ENCODE data around the gene LDAH.

Gene LDAH

DNA sequence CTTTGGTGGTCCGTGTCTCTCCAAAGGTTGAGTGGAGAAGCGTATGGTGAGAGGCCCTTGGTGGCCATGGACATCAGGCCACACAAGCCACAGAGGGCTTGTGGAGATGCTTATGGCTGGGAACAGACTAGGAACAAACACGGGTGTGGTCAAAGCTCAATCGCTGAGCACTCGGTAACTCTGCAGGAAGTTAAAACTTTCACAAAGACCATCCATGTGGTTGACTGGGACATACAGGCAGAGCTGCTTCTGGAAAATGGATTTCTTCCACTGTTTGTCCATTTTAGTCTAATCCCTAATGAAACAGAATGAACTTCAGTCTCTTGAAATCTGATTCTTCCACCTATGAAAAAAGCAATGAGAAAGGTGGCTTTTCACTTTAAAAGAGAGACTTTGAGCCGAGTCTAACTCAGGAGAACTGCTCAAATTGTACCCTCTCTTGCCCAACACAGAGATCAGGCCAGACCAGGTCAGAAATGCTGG lies 138.3 kb downstream of the LDAH start:
- no peak for DNase-seq (ENCODE audit: low read depth in 3 of 3, low spot score in 1 of 3)

- DNase-seq (ENCODE audit: low read depth in 3 of 3, low spot score in 1 of 3), result no peak
Measured at GRCh38 chr2:20682167-20682920, 140.6 kb downstream of the LDAH start.

DNA sequence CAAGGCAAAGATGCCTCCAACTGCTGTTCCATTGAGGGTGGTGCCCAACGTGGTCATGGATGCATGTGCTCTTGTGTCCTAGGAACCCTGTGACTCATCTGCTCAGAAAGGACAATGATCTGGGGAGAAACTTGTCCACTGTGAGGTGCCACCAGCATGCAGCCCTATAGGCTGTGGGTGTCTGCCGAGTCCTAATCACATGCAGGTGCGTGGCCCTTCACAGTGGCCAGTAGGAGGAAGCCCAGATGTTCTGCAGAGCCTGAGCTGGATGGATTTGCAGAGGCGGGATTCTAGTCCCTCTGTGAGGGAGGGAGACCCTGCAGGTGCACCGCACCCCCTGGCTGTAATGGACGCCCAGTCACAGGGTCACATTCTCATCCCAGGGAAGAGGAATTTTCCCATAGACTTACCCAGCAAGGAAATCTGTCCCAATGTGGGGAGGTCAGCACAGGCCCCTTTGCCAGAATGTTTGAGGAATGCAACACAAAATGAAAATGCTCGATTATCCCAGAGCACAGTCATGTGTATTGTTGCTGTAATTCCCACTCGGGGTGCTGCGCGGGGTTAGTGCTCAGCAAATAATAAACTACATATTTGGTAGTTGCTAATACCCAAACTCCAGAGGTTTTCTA lies 142.0 kb downstream of the LDAH start:
- DNase-seq (ENCODE audit: low read depth in 3 of 3, low spot score in 1 of 3), result no peak

DNA sequence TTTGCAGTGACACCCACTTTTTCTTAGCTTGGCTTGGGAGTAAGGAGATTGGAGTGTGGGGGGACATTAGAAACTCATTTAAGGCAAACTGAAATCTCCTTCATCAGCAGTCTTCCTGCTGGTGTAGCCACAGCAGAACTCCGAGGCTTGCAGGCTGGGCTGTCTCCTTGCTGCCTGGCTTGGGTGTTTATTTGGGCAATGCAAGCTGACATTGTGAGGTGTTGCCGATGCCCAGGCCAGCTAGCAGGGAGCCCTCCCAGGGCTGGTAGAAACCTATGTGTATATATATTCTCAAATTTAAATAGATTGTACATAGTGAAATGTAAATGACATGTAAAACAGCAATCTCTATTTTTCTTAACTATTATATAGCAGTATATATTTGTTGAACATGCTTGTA lies 144.1 kb downstream of the LDAH start:
- no peak for DNase-seq (ENCODE audit: low read depth in 3 of 3, low spot score in 1 of 3)

DNA sequence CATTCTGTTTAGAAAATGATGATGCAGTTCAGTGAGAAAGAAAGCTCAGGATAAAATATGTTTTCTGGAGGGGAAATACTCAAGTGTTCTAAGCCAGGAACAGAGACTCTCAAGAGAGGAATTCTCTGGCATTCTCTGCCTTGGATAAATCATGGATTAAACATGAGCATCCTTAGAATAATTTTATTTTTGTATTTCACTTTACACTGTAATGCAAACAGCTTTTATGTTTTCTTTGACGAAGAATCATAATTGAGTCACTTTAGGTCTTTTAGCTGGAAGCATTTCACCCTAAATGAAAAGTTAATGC lies 144.9 kb downstream of the LDAH start:
- DNase-seq (ENCODE audit: low read depth in 3 of 3, low spot score in 1 of 3), result no peak

DNA sequence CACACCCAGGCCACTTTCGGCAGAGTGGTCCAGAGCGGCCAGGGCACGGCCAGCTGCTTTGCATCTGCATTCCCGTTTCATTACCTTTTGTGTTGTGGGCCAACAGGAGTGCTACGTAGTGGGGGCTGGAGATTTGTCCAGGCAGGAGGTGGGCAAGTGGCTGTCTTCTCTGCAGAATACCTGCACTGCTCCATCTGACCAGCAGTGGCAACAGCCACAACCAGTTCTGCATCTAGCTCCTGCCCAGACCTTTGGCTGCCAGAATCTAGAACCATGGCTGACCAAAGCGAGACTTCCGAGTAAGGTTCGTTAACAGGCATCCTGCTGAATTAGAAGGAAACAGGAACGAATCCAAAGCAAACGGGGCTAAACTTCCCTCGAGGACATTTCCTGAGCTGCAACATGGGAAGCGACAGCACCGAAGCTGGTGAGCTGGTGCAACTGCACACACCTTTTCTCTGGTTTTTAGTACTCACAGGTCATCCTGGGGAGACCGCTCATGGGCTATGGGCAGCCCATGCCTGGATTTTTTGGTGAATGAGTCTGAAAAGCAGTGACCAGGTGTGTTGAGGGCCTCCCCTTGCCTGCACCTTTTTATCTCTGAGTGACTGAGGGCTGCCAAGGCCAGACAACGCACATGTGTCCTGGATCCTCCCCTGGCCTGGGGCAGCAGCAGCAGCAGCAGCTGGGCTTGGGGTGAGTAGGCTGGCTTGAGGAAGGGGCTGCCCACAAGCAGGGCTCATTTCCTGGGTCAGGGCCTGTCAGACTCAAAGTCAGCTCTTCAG lies 145.4 kb downstream of the LDAH start:
- DNase-seq (ENCODE audit: low read depth in 3 of 3, low spot score in 1 of 3), result no peak

DNA sequence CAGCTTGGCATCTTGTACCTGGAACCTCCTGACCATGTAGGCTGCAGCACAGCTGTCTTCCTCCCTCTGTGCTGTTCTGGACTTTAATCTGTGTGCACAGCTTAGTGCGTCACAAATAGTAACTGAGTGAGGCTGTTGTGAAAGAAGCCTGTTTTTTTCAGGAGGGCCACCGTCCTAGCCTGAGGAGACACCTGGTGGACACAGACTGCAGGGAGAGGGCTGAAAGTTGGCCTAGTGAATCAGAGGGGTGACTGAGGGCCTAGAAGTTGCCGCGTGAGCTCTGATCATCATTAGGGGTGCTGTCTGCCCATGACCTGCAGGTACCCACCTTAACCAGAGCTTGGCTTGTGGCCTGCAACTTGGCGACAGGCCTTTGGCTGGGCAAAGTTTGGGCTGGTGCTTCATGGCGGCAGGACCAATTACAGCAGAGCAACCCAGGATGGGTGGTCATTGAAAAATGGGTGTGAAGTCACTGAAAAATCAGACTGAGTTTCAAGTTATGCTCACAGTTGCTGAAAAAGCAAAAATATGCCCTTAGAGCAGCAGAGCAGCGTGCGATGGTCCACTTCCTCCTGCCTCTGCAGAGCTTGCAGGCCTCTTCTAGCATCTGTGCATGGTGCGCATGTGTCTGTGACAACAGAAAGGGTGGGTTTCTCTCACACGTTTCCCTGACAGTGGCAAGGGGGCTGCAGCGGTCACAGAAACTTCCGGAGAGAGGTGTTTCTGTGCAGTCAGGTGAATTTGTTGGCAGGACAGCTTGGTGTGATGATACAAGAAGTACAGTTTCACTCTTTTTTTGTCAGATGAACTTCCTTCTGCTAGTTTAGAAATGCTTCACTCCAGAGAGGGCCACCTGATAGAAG lies 146.3 kb downstream of the LDAH start:
- no peak for DNase-seq (ENCODE audit: low read depth in 3 of 3, low spot score in 1 of 3)

DNA sequence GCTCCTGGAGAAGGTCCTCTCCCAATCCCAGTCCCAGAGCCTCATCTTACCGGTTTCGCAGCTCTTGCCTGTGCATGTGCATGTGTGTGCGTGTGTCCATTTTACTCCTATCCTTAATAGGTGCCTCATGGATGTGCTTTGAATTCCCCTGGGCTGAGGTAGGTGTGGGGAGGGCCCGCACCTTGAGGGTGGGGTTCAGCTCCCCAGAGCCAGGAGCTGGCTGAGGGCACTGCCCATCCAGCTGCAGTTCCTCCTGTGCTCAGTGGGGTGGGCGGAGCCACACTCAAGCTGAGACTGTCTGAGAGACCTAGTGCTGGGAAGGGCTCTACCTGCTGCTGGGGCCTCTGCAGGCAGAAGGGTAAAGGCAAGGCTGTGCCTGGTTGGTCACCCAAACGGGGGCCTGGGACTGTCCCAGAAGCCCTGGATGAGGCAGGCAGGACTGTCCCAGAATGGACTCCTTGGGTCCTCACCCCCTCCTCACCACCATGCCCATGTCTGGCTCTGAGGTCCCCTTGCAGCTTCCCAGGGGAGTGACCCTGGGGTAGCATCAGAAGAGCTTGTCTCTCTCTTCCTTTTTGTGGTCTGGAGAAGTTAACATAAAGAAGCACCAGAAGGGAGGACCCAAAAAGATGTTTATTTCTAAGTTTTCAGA lies 147.1 kb downstream of the LDAH start:
- DNase-seq (ENCODE audit: low read depth in 3 of 3, low spot score in 1 of 3), result no peak

GRCh38 chr2:20674974-20675679 lies 147.8 kb downstream of the LDAH start:
- DNase-seq (ENCODE audit: low read depth in 3 of 3, low spot score in 1 of 3), result no peak

DNA sequence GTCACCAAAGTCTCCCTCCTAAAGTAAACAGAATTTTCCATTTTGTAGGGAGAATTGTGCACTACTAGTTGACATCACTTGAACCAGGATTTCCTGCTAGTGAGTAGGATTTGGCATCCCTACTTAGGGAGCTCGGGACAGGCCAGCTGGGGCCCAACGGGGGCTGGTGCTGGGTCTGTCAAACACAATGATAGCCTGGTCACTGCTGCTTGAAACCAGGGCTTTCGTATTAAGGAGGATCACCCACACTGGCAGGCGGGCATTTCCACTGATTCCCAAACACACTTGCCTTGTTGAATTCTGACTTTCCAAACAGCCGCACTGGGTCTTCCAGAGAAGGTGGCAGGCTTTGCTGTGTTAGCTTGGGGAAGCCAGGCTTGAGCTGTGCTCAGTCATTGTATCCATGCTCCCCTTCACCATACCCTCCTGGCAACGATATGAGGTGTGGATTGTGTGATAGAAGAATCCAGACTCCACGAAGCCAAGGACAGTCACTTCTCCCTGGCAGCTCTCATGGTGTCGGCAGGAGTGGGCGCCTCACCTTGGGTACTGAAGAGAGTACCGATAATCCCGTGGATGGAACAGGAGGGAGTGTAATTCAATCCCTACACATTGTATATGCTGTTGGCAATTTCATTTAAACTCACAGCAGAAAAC lies 148.5 kb downstream of the LDAH start:
- no peak for DNase-seq (ENCODE audit: low read depth in 3 of 3, low spot score in 1 of 3)

DNA sequence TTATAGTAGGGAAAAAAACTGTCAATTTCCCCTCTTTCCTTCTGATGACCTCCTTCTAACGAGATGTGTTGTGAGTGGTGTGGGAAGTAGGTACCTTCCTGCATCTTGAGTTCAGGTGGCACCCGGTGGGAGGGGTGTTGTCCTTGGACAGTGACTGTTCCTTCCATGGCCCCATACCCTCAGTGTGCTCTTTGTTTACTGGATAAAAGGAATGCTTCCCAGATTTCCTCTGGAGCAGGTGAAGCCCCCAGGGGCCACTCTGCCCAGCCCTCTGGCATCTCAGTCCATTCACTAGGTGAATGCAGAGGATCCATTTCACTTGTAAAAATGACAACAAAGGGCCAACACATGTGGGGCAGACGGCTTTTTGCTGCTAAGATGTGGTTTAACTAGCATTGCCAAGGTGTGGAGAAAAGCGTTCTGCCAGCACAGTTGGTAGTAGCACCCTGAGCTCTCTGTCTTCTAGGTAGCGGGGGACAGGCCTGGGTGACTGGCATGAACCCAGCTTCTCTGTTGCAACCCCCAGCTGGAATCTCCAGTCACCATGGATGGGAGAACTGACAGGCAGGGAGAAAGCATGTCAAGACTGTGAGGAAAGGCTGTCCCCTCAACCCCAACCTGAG lies 149.1 kb downstream of the LDAH start:
- DNase-seq (ENCODE audit: low read depth in 3 of 3, low spot score in 1 of 3), result no peak

DNA sequence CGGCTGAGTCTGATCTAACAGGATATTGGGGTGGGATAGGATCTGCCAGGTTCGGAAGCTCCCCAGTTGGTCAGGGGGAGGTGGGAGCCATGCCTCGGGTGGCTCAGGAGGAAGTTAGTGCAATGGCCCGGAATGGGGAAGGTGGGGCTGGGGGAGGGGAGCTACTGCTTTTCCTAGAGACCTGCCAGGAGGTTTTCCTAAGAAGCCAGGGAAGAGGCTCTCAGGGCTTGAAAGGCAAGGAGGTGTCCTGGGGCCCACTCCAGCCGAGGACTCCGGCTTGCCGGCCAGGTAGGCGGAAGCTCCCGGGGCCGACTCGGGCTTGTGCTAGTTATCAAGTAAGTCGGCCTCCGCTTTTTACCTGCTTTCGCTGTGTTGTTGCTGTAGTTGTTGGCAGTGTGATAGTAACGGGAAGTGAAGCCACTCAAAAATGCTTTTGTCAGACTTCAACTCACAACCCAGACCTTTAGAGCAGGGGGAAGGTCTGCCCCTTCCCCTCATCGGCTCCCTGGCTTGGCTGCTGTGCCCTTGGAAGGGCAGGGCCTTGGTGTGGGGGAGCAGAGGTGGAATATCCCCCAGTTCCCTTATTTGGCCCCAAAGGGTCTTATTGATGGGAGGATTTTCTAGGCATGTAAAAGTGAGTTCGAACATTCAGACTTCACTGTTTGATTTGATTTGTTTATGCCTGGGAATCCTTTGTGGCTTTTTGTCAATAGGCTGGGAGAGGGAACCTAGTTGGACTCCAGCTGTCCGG lies 150.5 kb downstream of the LDAH start:
- DNase-seq (ENCODE audit: low read depth in 3 of 3, low spot score in 1 of 3), result no peak

GRCh38 chr2:20671736-20672080 lies 151.2 kb downstream of the LDAH start:
- DNase-seq (ENCODE audit: low read depth in 3 of 3, low spot score in 1 of 3), result no peak

DNA sequence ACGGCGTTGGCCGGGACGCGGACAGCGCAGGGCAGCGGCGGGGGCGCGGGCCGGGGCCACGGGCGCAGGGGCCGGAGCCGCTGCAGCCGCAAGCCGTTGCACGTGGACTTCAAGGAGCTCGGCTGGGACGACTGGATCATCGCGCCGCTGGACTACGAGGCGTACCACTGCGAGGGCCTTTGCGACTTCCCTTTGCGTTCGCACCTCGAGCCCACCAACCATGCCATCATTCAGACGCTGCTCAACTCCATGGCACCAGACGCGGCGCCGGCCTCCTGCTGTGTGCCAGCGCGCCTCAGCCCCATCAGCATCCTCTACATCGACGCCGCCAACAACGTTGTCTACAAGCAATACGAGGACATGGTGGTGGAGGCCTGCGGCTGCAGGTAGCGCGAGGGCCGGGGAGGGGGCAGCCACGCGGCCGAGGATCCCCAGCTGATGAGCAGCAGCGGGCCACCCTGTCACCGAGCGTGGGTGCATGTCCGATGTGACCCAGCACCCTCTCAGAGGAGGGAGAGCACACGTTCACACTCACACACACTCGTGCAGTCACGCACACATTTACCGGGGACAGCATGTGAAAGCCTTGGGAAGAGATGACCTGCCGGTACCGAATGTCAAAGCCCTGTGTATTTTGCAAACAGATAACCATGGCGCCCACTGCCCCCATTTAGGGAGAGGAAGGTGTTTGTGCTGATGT lies 151.7 kb downstream of the LDAH start:
- no peak for DNase-seq (ENCODE audit: low read depth in 3 of 3, low spot score in 1 of 3)

- DNase-seq (ENCODE audit: low read depth in 3 of 3, low spot score in 1 of 3), result no peak
Measured at GRCh38 chr2:20670315-20671035, 152.4 kb downstream of the LDAH start.

- DNase-seq (ENCODE audit: low read depth in 3 of 3, low spot score in 1 of 3), result no peak
Measured at GRCh38 chr2:20669562-20670314, 153.2 kb downstream of the LDAH start.
